HG03175 (cell line): ENCODE measurements around the gene TMEM109.

Source experiments
- ATAC-seq: cut with Tn5 transposase; IDR thresholded peaks from one replicate; pipeline ENCODE4 v1.9.1; 2021; ENCODE audit warnings: mild to moderate bottlenecking, moderate library complexity; ENCODE audit not compliant: unreplicated experiment

The TMEM109 gene

GRCh38 chr11:60924906-60925853 is 11.2 kb downstream of the TMEM109 start:
- ATAC-seq = no peak

- ATAC-seq = no peak
Observed at GRCh38 chr11:60925868-60926267, 11.9 kb downstream of the TMEM109 start.

- ATAC-seq = no peak
Observed at GRCh38 chr11:60926500-60926899, 12.5 kb downstream of the TMEM109 start.

- ATAC-seq = no peak
Observed at GRCh38 chr11:60927061-60927592, 13.2 kb downstream of the TMEM109 start.

GRCh38 chr11:60927600-60927999 is 13.6 kb downstream of the TMEM109 start:
- ATAC-seq = no peak

- ATAC-seq = no peak
Observed at GRCh38 chr11:60928563-60929001, 14.6 kb downstream of the TMEM109 start.

- no peak for ATAC-seq
Observed at GRCh38 chr11:60929764-60930163, 15.8 kb downstream of the TMEM109 start.

- ATAC-seq = no peak
Observed at GRCh38 chr11:60930394-60930793, 16.4 kb downstream of the TMEM109 start.

- no peak for ATAC-seq
Observed at GRCh38 chr11:60931917-60932316, 18.0 kb downstream of the TMEM109 start.

GRCh38 chr11:60932605-60933356 is 18.8 kb downstream of the TMEM109 start:
- no peak for ATAC-seq

GRCh38 chr11:60933416-60934123 is 19.6 kb downstream of the TMEM109 start:
- no peak for ATAC-seq

- no peak for ATAC-seq
Observed at GRCh38 chr11:60934124-60934789, 20.3 kb downstream of the TMEM109 start.

- ATAC-seq = no peak
Observed at GRCh38 chr11:60934790-60935605, 21.0 kb downstream of the TMEM109 start.

- ATAC-seq = no peak
Observed at GRCh38 chr11:60935676-60936442, 21.9 kb downstream of the TMEM109 start.

- ATAC-seq = no peak
Observed at GRCh38 chr11:60936467-60937143, 22.6 kb downstream of the TMEM109 start.

GRCh38 chr11:60937144-60937527 is 23.2 kb downstream of the TMEM109 start:
- ATAC-seq = no peak

GRCh38 chr11:60937811-60938210 is 23.9 kb downstream of the TMEM109 start:
- ATAC-seq = no peak

- no peak for ATAC-seq
Observed at GRCh38 chr11:60938500-60938899, 24.5 kb downstream of the TMEM109 start.
